ENCODE measurements around the gene RELA. TPM values are rescaled to one million over a fixed set of nuclear protein-coding genes. Genes with fewer than 3 reads are reported as not detected.
"Not testable (repeated sequence)": the region's sequence is repeated elsewhere in the genome, so short reads cannot be mapped to it uniquely, and the experiment has no call there.

RELA gene
- total and polyA plus RNA-seq, 7 experiments from 2014 or later, result 54.6 to 303 (median 148) TPM

- ChIA-PET POLR2A (interaction anchor here (0.6 to 4.9 kb wide), 12 partner anchors 9 to 212 kb away, joined by 3 to 88 read pairs (median 4); partner anchors contain the start of genes EHBP1L1, MAP3K11, PCNX3 and SIPA1), CTCF (interaction anchor here (0.7 kb wide), 1 partner anchor 8 kb away, joined by 3 read pairs; no protein-coding TSS in a partner anchor)
- Histone ChIP-seq H3K4me3 (ENCODE audit: low read length) (peak overlapping the region; percentile 85), H3K4me1 (ENCODE audit: control insufficient read depth in 2 of 2, insufficient read depth in 2 of 2, low read length in 2 of 2) (peaks cover 20 to 33% of the 10 kb centered on the region in 2 donors), H3K27ac (ENCODE audit: low read depth, low read length) (peak overlapping the region; percentile 99), H3K36me3 (ENCODE audit: control insufficient read depth in 2 of 3, insufficient read depth in 3 of 3, low read length in 3 of 3) (peaks cover 25 to 55% (median 25%) of the 10 kb centered on the region in 3 experiments), H3K9me3 (ENCODE audit: control insufficient read depth in 2 of 3, low read length in 3 of 3) (no peaks in the 10 kb centered on the region), H3K27me3 (ENCODE audit: control insufficient read depth in 2 of 2, insufficient read depth in 2 of 2, low read length in 2 of 2) (no peaks in the 10 kb centered on the region)
- Mint-ChIP-seq H3K4me3 (peak overlapping the region; percentile 69 to 91 (median 84)), H3K27me3 (no peaks in the 10 kb centered on the region), H3K4me1 (peaks cover 15 to 51% (median 39%) of the 10 kb centered on the region in 7 donors), H3K27ac (peak overlapping the region in 8 of 9 donors; percentile 75 to 93 (median 83)), H3K9me3 (no peaks in the 10 kb centered on the region), H3K36me3 (peaks cover 14 to 28% (median 19%) of the 10 kb centered on the region in 5 donors)
- peak in 1 of 9 donors; percentile 16 for DNase-seq
- intact Hi-C loops (cut with micrococcal nuclease), result loop anchor here (1.0 to 2.0 kb wide), 4 partner anchors 8 to 197 kb away; partner anchors contain the start of genes CFL1 (in 2 of the 2) and KAT5 (in 1 of the 2)
- ATAC-seq, result no peak
Observed at GRCh38 chr11:65661599-65662246, 993 bp downstream of the RELA start.

GRCh38 chr11:65660908-65661307 is 1.8 kb downstream of the RELA start:
- Mint-ChIP-seq H3K4me1 (peaks cover 21 to 58% (median 46%) of the 10 kb centered on the region in 7 donors), H3K4me3 (peak overlapping the region; percentile 57 to 91 (median 83)), H3K27ac (peak overlapping the region in 8 of 9 donors; percentile 29 to 93 (median 82)), H3K36me3 (peaks cover 18 to 34% (median 22%) of the 10 kb centered on the region in 5 donors)
- DNase-seq; intact Hi-C loops (cut with micrococcal nuclease); H3K4me3 ChIP-seq (ENCODE audit: low read length); ATAC-seq; H3K27me3 ChIP-seq (ENCODE audit: control insufficient read depth in 2 of 2, insufficient read depth in 2 of 2, low read length in 2 of 2); H3K27me3 Mint-ChIP-seq; H3K9me3 Mint-ChIP-seq; H3K9me3 ChIP-seq (ENCODE audit: control insufficient read depth in 2 of 3, low read length in 3 of 3): not testable (repeated sequence)
- POLR2A ChIA-PET, result interaction anchor here (0.5 to 4.9 kb wide), 6 partner anchors 9 to 228 kb away, joined by 3 to 88 read pairs (median 26); partner anchors contain the start of genes MAP3K11, PCNX3 and SIPA1
- H3K27ac ChIP-seq (ENCODE audit: low read depth, low read length), result peak overlapping the region; percentile 99
- CTCF ChIA-PET, result interaction anchor here (0.6 to 0.7 kb wide), 2 partner anchors 8 to 119 kb away, joined by 3 read pairs; no protein-coding TSS in a partner anchor
- peaks cover 20 to 33% of the 10 kb centered on the region in 2 donors for H3K4me1 ChIP-seq (ENCODE audit: control insufficient read depth in 2 of 2, insufficient read depth in 2 of 2, low read length in 2 of 2)
- peaks cover 25 to 62% (median 27%) of the 10 kb centered on the region in 3 experiments for H3K36me3 ChIP-seq (ENCODE audit: control insufficient read depth in 2 of 3, insufficient read depth in 3 of 3, low read length in 3 of 3)

GRCh38 chr11:65660038-65660437 is 2.7 kb downstream of the RELA start:
- CTCF ChIA-PET, result interaction anchor here (0.6 kb wide), 1 partner anchor 136 kb away, joined by 3 read pairs; no protein-coding TSS in a partner anchor
- peak overlapping the region; percentile 99 for H3K27ac ChIP-seq (ENCODE audit: low read depth, low read length)
- H3K27me3 Mint-ChIP-seq, result no peaks in the 10 kb centered on the region
- ATAC-seq (no peak), DNase-seq (no peak)
- peaks cover 25 to 71% (median 36%) of the 10 kb centered on the region in 3 experiments for H3K36me3 ChIP-seq (ENCODE audit: control insufficient read depth in 2 of 3, insufficient read depth in 3 of 3, low read length in 3 of 3)
- no peaks in the 10 kb centered on the region for H3K9me3 Mint-ChIP-seq
- peaks cover 18 to 38% (median 25%) of the 10 kb centered on the region in 5 donors for H3K36me3 Mint-ChIP-seq
- POLR2A ChIA-PET, result interaction anchor here (0.6 to 4.9 kb wide), 4 partner anchors 9 to 189 kb away, joined by 3 to 88 read pairs (median 59); partner anchors contain the start of genes MAP3K11, PCNX3 and SIPA1
- H3K27ac Mint-ChIP-seq, result peak overlapping the region in 8 of 9 donors; percentile 37 to 86 (median 74)
- H3K4me3 ChIP-seq (ENCODE audit: low read length), result no peak overlapping the region
- no peaks in the 10 kb centered on the region for H3K9me3 ChIP-seq (ENCODE audit: control insufficient read depth in 2 of 3, low read length in 3 of 3)
- intact Hi-C loops (cut with micrococcal nuclease), result no loop called here
- peaks cover 20 to 30% of the 10 kb centered on the region in 2 donors for H3K4me1 ChIP-seq (ENCODE audit: control insufficient read depth in 2 of 2, insufficient read depth in 2 of 2, low read length in 2 of 2)
- no peaks in the 10 kb centered on the region for H3K27me3 ChIP-seq (ENCODE audit: control insufficient read depth in 2 of 2, insufficient read depth in 2 of 2, low read length in 2 of 2)
- H3K4me1 Mint-ChIP-seq, result peaks cover 24 to 63% (median 50%) of the 10 kb centered on the region in 7 donors
- H3K4me3 Mint-ChIP-seq, result peak overlapping the region in 8 of 10 donors; percentile 22 to 64 (median 51)

GRCh38 chr11:65658174-65659021 is 4.3 kb downstream of the RELA start:
- Mint-ChIP-seq H3K4me1 (peaks cover 30 to 65% (median 55%) of the 10 kb centered on the region in 7 donors), H3K36me3 (peaks cover 18 to 41% (median 28%) of the 10 kb centered on the region in 5 donors), H3K27me3 (no peaks in the 10 kb centered on the region), H3K4me3 (peak overlapping the region in 2 of 10 donors; percentile 6 to 10), H3K27ac (peak overlapping the region in 8 of 9 donors; percentile 20 to 81 (median 55)), H3K9me3 (peaks cover 0 to 2% (median 0%) of the 10 kb centered on the region in 11 donors)
- intact Hi-C loops (cut with micrococcal nuclease), result no loop called here
- ATAC-seq, result no peak
- H3K4me1 ChIP-seq (ENCODE audit: control insufficient read depth in 2 of 2, insufficient read depth in 2 of 2, low read length in 2 of 2), result peaks cover 29 to 38% of the 10 kb centered on the region in 2 donors
- POLR2A ChIA-PET, result interaction anchor here (0.7 to 11.6 kb wide), 4 partner anchors 8 to 43 kb away, joined by 3 to 227 read pairs (median 5); partner anchors contain the start of genes PCNX3 and SIPA1
- DNase-seq, result no peak
- no peaks in the 10 kb centered on the region for H3K27me3 ChIP-seq (ENCODE audit: control insufficient read depth in 2 of 2, insufficient read depth in 2 of 2, low read length in 2 of 2)
- peaks cover 32 to 82% (median 38%) of the 10 kb centered on the region in 3 experiments for H3K36me3 ChIP-seq (ENCODE audit: control insufficient read depth in 2 of 3, insufficient read depth in 3 of 3, low read length in 3 of 3)
- no peak overlapping the region for H3K27ac ChIP-seq (ENCODE audit: low read depth, low read length)
- CTCF ChIA-PET, result interaction anchor here (1.2 kb wide), 1 partner anchor 32 kb away, joined by 4 read pairs; no protein-coding TSS in a partner anchor
- H3K9me3 ChIP-seq (ENCODE audit: control insufficient read depth in 2 of 3, low read length in 3 of 3), result no peaks in the 10 kb centered on the region
- no peak overlapping the region for H3K4me3 ChIP-seq (ENCODE audit: low read length)

- Histone ChIP-seq H3K36me3 (ENCODE audit: control insufficient read depth in 2 of 3, insufficient read depth in 3 of 3, low read length in 3 of 3) (peaks cover 32 to 81% (median 38%) of the 10 kb centered on the region in 3 experiments), H3K4me3 (ENCODE audit: low read length) (no peak overlapping the region), H3K27ac (ENCODE audit: low read depth, low read length) (no peak overlapping the region), H3K9me3 (ENCODE audit: control insufficient read depth in 2 of 3, low read length in 3 of 3) (no peaks in the 10 kb centered on the region), H3K4me1 (ENCODE audit: control insufficient read depth in 2 of 2, insufficient read depth in 2 of 2, low read length in 2 of 2) (peaks cover 34 to 43% of the 10 kb centered on the region in 2 donors), H3K27me3 (ENCODE audit: control insufficient read depth in 2 of 2, insufficient read depth in 2 of 2, low read length in 2 of 2) (no peaks in the 10 kb centered on the region)
- POLR2A ChIA-PET, result interaction anchor here (0.7 to 11.6 kb wide), 4 partner anchors 9 to 42 kb away, joined by 4 to 227 read pairs (median 6); partner anchors contain the start of genes PCNX3 and SIPA1
- peaks cover 0 to 6% (median 0%) of the 10 kb centered on the region in 11 donors for H3K9me3 Mint-ChIP-seq
- H3K4me3 Mint-ChIP-seq, result no peak overlapping the region
- intact Hi-C loops (cut with micrococcal nuclease), result no loop called here
- CTCF ChIA-PET, result interaction anchor here (0.7 to 1.2 kb wide), 2 partner anchors 31 to 35 kb away, joined by 4 read pairs; no protein-coding TSS in a partner anchor
- H3K36me3 Mint-ChIP-seq, result peaks cover 18 to 41% (median 31%) of the 10 kb centered on the region in 5 donors
- DNase-seq (no peak), ATAC-seq (no peak)
- H3K27ac Mint-ChIP-seq, result peak overlapping the region in 7 of 9 donors; percentile 8 to 65 (median 52)
- H3K27me3 Mint-ChIP-seq, result no peaks in the 10 kb centered on the region
- H3K4me1 Mint-ChIP-seq, result peaks cover 38 to 74% (median 62%) of the 10 kb centered on the region in 7 donors
Observed at GRCh38 chr11:65657426-65657825, 5.3 kb downstream of the RELA start.
